OCI-M1 (cell line): ENCODE results near the gene ARMH4.
"Not testable (repeated sequence)": the region's sequence is repeated elsewhere in the genome, so short reads cannot be mapped to it uniquely, and the experiment has no call there.

Experiments used
- DNase-seq: peaks from one replicate; lab custom pipeline; 2025; lab: John Stamatoyannopoulos, UW

The ARMH4 gene

DNA sequence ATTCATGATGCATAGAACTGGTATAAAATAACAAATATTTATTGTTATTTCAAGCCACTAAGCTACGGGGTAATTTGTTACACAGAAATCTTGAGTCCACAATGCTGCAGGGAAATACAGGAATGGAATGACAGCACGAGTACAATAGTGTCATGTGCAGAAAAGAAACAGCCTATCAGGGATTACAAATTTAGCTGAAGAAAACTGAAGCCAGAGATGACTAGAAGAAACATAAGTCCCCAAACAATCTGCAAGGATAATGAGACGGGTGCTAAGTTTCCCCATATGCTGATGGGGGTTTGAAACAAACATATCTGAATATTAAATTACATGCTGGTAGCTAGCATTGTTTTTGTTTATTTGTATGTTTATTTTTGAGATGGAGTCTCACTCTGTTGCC lies 8.9 kb downstream of the ARMH4 start:
- no peak for DNase-seq

DNA sequence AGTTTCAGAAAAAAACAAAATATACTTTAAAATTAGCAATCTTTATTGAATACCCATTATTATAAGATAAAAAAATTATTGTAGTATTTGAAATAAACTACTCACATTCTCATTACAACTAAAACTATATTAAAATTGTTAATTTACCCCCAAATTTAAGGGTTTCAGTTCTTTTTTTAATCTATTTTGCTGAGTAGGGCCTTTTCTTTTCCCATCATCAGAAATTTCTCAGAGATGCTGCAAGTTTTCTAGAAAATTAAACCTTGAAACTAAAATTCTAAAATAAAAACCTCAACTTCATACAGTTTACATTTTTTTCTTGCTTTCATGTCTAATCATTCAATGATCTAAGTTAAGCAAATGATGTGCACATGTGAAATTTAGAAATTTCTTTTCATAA lies 10.1 kb downstream of the ARMH4 start:
- no peak for DNase-seq

DNA sequence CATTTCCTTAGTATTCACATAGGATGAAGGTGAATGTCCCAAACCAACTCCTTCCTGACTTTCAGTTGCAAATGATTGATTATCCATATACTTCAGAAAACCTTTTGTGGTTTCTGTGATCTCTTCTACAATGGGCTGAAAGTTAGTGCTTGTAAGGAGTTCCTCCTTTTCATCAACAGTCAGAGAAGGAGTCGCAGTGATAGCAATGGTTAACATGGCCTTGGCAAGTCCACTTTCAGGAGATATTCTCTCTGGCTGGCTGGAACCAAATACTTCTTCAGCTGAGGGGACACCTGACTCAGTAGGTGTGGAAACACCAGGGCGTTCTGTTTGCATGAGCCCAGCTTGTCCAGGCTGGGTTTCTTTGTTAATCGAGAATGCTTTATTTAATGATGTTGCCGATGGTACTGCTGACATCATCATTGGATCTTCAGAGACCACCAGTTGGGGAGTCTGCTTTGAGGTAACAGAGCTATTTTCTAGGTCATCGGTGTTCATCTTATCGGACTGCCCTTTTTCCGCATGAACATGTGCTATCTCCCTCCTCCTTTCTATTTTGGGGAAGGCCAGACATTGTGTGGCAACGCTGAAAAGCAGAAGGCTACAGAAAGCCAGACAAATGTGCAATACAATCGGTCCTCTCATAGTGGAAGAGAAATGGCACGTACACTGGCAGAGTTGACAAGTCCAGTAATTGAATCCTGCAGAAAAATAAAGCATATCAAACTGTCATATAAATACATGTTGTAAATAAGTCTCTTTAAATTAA lies 13.1 kb downstream of the ARMH4 start:
- DNase-seq: peak; percentile 69

DNA sequence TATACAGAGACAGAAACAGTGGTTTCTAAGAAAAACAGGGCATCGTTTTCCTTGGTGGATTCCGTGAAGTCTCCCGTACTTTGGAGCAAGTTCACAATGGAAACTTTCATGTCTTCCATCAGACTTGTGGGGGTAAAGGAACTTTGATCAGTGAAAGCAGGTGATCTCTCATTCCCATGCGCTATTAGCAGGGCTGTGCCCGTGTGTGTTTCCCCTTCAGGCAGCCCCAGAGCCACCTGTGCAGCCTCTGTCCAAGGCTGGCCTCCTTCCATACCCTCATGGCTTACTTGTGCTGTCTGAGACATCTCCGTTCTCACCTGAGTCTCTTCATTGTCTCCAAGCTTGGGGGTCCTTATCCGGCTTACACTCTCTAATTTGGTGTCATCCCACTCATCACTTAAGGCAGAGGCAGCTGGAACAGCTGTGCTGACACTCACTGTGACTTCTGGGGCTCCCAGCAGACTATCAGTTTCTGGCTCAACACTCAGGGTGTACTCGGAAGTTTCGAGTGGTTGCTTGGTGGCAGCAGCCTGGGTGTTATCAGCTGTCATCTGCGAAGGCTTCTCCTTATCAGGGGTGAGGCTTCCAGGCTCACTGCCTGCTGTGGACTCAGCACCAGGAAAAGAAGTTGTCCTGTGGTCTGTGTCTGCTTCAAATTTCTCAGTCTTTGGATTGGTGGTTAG lies 13.8 kb downstream of the ARMH4 start:
- peak; percentile 69 for DNase-seq

DNA sequence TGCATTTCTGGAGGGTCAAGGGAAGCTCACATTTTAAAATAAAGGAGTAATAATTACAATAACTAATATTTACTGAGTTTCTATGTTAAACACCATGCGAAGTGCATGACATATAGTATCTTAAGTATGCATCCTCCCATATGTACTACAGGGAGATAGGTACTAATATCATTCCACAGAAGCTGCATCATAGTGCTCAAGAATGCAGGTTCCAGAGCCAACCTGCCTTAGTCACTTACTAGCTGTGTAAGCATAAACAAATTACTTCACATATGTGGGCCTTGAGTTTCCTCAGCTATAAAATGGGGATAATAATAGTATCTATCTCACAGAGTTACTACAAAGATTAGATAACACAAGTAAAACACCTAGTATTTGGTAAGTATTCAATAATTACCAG lies 18.3 kb downstream of the ARMH4 start:
- no peak for DNase-seq

DNA sequence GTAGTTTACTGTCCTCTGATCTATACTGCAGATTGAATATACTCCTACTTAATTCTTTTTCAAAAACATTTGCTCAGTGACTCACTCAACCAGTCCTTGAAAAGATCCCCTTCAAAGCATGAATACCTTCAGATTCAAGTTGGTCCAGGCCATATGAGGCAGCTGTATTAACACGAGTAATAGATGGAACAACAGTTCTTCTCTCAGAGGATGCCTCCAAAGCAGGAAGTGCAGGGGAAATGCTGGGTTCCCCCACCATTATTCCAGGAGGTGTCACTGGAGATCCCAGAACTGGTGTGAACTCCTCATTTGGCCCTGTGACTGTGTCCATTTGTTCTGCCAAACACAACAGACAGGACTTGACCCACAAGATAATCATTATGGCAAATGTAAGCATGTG lies 20.6 kb downstream of the ARMH4 start:
- DNase-seq: peak; percentile 34

DNA sequence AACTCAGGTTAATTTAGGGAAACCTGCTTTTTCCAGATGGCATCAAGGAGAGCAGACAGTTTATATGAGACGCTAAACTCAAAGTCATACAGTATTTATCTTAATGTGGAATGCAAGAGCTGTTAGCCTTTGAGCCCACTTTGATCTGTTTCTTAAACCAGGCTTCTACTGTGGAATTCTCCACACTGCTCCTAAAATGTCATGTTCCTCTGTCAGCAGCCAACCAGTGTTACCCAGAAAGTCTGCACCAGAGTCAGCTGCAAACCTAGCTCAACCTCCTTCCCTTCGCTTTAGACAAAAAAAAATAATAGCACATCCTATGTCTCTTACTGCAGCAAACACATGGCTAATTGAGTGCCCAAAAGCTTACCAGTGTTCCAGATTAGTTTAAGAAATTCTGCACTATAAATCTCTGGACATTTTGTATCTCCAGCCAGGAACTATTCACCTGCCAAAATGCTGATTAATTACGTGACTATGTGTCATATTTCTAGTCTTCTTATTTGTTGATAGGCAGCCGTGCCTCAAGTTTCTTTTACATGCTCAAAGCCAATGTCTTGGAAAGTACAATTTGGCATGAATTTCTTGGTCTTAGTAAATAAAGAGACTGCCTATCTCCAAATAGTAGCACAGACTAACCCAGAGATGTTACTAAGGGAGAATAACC lies 21.8 kb downstream of the ARMH4 start:
- no peak for DNase-seq

DNA sequence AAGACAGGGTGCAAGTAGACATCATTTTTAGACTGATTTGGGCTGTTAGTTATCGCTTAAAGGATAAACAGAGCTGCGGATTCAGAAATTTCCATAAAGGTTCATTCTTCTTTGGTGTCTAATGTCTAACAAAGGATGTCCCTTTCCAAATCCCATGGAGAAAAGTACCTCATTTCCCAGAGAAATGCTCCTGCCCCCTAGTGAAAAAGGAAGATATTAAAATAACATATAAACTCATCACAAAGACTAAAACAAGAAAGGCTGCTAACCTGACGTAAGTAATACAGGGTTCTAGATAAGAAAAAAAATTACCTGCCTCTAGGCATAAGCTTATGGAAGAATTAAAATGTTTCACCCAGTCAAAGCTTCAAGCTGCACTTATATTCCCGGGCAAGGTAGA lies 22.8 kb downstream of the ARMH4 start:
- DNase-seq: no peak

DNA sequence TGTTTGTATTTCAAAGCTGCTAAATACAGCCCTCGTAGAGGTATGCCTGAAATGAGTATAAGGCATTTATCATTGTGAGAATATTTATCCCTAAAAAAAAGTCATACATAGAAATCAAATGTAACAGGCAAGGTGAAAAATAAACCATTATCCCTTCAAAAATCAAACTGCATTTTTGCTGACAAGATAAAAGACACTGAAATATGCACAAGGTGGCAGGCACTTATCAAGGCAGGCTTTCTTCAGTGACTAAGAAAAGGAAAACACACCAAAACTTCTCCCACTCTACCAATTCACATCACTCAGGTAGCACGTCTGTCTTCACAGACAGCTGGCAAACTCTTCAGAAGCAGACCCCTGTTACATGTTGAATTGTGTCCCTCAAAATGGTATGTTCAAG lies 23.6 kb downstream of the ARMH4 start:
- no peak for DNase-seq

DNA sequence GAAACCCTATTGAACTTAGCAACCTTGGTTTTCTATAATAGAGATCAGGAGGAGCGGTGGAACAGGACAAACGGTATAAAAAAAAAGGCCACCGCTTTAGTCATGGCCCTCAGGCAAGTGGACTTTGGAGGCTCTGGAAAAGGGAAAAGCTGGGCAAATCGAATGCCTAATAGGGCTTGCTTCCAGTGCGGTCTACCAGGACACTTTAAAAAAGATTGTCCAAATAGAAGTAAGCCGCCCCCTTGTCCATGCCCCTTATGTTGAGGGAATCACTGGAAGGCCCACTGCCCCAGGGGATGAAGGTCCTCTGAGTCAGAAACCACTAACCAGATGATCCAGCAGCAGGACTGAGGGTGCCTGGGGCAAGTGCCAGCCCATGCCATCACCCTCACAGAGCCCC lies 29.5 kb downstream of the ARMH4 start:
- DNase-seq: not testable (repeated sequence)

DNA sequence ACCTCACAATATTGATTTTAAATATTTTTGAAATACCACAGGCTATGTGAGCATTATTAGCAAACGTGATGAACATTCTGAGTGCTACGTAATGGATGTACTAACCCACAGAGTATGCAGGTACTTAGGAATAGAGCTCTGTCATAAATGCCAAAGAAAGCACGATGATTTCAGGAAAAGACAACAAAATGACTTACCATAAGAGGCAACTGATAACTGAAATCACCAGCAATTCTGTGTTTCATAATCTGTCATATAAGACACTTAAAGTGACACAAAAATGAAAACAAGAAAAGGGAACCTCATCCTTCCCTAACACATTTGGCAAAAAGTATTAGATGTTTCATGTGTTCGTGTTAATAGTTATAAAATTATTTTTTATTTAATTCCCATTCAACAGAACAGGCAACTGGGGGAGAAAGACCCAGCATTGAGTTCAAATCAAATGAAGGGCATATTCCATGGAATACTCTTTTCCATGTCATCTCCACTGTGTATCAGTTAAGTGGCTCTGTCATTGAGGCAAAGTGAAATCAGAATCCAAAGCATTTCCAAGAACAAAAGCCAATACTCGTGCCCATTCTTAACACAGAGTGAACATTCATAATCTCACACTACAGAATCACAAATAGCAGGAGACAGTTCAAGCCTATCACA lies 30.4 kb downstream of the ARMH4 start:
- DNase-seq: no peak

DNA sequence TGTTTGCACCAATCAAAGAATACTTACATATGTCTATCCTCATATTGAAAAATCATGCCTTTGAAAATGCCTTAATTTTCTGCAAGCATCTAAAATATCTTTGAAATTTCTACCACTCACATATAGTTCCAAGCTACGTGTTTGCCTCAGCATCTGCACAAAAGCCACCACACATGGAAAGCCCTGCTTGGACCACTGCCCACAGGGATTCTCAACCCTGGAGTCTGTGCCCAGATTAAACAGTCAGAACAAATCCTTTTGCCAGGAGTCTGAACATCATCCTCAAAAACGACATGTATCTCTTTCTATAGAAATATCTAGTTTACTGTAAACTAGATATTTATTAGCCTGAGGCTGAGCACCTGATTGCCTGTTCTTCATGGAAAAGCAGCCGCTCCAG lies 32.6 kb downstream of the ARMH4 start:
- no peak for DNase-seq

DNA sequence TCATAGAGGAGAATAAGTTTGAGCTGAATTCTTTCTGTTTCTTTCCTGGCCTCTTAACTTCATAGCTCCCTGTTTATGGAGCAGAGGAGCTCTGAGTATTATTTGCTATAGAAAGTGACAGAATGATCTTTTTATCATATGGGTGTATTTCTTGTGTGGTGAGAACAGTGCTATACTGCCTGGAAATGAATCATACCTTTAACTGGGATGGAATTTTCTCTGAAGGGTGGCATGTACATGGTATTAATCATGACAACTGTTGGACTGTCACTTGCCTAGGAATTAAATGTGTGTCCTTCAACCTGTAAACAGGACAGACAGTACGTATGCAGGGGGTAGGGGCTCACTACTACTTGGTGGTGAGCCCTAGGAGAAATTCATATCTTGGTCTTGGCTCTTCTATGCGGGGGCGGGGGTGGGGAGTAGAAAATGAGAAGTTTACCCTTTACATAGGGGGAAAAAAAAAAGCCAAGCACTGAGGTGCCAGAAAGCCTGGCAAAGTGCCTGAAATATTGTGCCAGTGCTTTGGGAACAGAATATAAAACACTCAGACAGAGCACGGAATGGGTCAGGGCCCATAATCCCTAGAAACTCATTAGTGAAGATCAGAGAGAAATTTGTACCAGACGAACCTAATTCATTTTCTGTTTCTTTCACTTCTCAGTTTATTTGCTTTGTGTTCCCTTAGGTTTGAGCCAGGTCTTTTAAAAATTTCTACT lies 33.8 kb downstream of the ARMH4 start:
- no peak for DNase-seq

DNA sequence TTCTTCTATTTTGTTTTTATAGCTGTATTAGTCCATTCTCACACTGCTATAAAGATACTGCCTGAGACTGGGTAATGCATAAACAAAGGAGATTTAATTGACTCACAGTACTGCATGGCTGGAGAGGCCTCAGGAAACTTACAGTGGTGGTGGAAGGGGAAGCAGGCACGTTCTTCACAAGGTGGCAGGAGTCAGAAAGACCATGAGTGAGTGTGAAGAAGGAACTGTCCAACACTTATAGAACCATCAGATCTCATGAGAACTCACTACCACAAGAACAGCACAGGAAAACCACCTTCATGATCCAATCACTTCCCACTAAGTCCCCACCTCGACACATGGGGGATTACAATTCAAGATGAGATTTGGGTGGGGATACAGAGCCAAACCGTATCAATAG lies 42.3 kb downstream of the ARMH4 start:
- DNase-seq: no peak

DNA sequence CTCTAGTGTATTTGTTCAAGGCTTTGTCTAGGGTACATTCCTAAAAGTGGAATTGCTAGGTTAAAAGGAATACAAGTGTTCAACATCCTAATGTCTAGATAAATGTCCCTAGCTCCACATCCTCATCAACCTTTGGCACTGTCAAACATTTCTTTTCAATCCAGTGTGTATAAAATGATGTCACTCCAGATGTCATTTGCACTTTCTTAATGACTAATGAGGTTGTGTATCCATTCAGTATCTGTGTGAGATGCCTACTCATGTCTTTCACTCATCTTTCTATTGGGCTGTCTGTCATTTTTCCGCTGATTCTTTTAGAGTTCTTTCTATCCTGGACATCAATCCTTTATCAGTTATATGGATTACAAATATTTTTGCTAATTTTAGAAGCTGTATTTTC lies 43.3 kb downstream of the ARMH4 start:
- DNase-seq: no peak

DNA sequence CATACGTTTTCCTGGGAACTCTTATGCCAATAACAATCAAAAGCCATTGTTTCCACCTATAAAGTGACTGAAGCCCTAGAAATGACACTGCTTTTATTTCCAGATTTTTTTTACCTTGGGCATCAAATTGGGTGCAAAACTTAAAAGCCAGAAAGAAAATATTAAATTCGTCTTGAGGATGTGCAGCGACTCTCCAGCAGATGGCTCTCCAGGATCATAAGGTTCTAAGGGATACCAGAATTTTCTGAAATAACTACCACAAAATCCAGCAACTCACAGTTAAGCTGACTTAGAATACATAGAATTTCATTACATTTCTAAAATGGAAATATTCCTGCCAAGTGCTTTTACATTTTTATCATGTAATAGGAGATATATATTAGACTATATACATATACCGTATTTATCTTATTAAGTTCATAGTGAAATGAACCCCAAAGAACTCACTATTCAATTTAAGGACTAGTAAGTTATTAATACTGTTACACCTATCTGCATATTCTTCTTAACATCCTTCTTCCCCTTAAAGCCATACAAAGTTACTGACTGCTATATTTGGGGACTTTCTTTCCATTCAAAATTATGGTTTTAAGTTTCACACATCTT lies 44.0 kb downstream of the ARMH4 start:
- DNase-seq: peak; percentile 66

DNA sequence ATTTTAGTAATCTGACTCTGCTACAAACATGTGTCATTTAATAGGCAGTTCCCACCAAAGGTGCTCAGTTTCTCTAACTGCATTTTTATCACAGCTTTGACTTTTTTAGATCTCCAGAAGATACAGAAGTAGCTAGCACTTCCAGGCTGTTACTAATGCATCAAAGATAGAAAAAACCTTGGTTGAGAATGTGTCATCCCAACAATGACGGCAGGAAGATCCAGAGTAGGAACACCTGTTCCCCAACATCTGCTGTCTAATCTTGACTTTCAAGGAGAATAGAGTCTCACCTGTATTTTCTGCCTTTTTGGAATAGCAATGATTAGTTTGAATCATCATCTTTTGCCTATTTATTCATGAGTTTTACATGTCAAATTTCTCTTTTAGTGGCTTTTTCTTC lies 45.0 kb downstream of the ARMH4 start:
- DNase-seq: no peak

DNA sequence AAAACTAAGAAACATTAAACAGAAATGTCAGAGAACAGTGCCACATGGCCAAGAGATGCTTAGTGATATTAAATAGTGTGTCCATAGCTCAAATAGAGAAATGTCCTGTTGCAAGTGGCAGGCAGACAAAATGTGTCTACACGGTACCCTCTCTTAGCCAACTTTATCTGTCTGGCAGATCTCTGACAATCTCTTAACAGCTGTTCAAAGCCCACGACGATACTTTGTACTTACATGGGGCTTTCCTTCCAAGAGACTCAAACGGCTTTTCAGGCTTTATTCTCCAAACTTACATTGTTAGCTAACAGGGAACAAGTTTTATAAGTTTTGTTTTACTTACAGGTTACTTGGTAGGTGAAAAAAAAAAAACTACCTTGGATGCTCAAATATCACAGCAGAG lies 45.6 kb downstream of the ARMH4 start:
- no peak for DNase-seq

DNA sequence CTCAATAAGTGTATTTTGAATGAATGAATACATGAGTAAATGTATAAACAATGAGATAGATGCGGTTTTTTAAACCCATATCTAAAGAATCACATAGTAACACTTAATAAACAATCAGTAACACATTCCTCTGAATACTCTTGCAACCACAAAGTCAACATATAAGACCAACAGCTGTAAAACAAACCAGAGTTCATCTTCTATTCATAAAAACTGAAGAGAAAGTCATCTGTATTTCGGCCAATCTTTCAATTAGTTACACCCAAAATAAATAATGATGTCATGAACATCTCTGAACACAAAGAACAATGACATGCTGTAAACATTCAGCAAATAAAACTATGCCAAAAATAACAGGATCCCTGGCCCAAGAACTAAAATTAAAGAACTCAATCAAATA lies 47.2 kb downstream of the ARMH4 start:
- DNase-seq: no peak

DNA sequence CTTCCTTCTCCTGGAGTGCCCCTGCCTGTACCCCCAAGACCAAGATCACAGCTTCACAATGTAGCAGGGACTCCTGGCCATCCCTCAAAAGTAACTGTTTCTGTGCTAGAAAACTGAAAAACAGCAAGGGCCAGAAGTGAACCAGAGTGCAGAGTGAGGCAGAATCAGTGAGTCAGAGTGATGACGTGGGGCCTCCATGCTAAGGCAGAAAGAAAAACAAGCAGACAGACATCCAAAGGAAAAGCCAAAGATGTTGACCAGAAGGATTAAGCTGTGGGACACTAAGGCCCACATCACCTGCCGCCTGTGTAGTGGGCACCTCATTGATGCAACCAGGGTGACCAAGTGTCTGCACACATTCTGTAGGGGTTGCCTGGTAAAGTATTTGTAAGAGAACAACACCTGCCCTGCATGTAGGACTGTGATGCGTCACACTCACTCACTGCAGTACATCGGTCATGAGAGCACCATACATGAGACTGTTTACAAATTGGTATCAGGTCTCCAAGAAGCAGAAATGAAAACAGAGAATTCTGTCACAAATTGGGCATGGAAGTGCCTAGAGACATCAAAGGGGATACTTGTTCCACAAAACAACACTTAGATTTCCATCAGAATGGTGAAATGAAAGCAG lies 51.2 kb downstream of the ARMH4 start:
- DNase-seq: no peak

DNA sequence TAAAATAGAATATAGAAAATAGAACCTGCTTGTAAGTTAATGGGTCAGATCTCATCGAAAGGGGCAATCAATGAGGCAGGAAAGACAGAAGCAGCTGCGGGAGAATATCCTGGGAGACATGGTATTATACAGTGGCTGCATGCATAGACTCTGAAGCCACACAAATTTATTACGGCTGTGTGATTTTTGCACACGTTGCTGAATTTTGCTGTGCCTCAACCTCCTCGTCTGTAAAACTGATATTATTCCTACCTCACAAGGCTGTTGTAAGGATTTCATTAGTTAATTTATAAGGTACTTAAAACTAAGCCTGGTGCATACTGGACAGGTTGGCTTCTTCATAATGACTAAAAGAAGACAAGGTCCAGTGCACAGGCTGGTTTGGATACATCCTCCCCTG lies 52.3 kb downstream of the ARMH4 start:
- no peak for DNase-seq
